GM12872 (cell line): ENCODE results near the gene FCHO2.

Experiments used
- CTCF ChIP-seq: IDR thresholded peaks from 3 replicates; pipeline ENCODE4 v1.5.1; 2011; ENCODE audit warnings: low read depth, mild to moderate bottlenecking, low read length, moderate library complexity; ENCODE audit not compliant: insufficient read depth

FCHO2 gene

GRCh38 chr5:73028991-73029595, 73.3 kb downstream of the FCHO2 start:
- no peak for TF ChIP-seq CTCF

- no peak for TF ChIP-seq CTCF
Measured at GRCh38 chr5:73030531-73030930, 74.7 kb downstream of the FCHO2 start.

- TF ChIP-seq CTCF, result no peak
Measured at GRCh38 chr5:73030995-73031394, 75.2 kb downstream of the FCHO2 start.

- no peak for TF ChIP-seq CTCF
Measured at GRCh38 chr5:73031839-73032238, 76.0 kb downstream of the FCHO2 start.

GRCh38 chr5:73032635-73033034, 76.8 kb downstream of the FCHO2 start:
- TF ChIP-seq CTCF, result no peak

- no peak for TF ChIP-seq CTCF
Measured at GRCh38 chr5:73037545-73037944, 81.7 kb downstream of the FCHO2 start.

- no peak for TF ChIP-seq CTCF
Measured at GRCh38 chr5:73039082-73039481, 83.2 kb downstream of the FCHO2 start.
